HL-60/S4 treated with phorbol 12-myristate 13-acetate at 8.2 ng/mL for 4 days and 3 days (cell line): ENCODE data around the gene EMC6.
"Not testable (repeated sequence)": the region's sequence is repeated elsewhere in the genome, so short reads cannot be mapped to it uniquely, and the experiment has no call there.

Source experiments
- in situ Hi-C: fragments of 300-500 bp; cut with MboI; formaldehyde crosslinking; loops from 2 replicates; pipeline ENCODE4 v1.15.0; 2022; ENCODE audit warnings: low sequenced_read_pairs

The EMC6 gene

DNA sequence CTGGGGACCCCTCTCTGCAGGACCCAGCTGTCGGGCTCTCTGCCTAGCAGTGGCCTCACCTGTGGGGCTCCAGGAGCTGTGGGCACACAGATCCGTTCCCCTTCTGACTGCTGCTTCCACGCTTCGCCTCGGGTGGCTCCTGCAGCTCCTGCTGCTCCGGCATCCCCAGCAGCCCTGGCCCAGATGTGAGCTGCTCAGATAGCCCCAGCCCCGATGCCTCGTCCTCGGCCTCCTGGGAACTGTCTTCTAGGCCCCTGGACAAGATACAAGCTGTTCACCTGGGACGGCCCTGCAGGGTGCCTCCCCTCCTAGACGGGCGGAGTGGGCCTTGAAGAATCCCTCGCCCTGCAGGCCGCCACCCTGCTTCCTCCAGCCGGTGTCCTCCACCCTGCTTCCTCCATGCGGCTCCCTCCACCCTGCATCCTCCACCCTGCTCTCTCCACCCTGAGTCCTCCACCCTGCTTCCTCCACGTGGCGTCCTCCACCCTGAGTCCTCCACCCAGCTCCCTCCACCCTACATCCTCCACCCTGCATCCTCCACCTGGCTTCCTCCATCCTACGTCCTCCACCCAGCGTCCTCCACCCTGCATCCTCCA, 11.0 kb downstream of the EMC6 start:
- in situ Hi-C loops = no loop called here

DNA sequence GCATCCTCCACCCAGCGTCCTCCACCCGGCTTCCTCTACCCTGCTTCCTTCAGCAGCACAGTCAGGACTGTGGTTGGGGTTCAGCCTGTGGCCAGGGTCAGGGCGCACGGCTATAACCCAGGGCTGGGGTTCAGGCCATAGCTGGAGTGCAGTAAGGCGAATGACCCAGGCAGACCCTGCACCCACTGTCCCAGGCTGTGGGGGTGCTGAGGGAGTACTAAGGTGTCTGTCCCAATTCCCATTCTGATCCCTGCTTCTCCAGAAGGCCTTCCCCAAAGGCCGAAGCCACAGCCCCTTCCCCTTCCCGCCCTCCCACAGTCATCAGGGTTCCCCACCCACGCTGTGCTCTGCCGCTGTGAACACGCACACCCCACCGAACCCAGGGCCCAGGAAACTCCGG, 12.4 kb downstream of the EMC6 start:
- in situ Hi-C loops = no loop called here

DNA sequence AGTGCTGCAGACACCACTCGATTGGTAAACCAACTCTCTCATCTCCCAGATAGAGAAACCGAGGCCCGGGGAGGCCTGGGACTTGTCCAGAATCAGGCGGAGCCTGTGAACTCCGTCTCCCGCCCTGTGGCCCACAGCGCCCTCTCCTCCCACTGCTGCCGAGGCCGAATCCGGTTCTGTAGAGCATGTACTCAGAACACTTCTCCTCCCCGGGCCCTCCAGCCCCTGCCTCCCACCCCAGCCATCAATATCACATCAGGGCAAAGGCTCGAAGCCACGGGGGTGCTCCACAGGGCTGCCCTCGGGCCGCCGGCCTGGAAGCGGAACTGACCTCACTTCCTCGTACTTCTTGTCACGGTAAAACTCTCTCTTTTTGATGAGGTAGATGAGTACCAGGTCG, 13.0 kb downstream of the EMC6 start:
- in situ Hi-C loops = no loop called here

DNA sequence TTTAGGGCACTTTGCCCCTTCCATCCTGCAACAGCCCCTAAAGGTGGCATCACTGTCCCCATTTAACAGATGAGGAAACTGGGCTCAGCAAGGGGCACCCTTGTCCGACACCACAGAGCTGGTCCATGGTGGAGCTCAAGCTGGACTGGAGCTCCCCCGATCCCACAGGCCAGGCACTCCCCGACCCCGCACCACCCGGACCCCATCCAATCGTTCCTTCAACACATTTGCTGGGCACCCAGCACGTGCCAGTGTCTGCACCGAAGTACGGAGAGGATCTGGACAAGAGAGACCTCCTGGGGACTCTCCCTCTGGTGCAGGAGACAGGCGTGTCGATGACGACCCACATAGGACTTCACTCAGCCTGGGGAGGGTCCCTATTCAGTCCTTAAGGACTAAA, 13.4 kb downstream of the EMC6 start:
- in situ Hi-C loops = no loop called here

DNA sequence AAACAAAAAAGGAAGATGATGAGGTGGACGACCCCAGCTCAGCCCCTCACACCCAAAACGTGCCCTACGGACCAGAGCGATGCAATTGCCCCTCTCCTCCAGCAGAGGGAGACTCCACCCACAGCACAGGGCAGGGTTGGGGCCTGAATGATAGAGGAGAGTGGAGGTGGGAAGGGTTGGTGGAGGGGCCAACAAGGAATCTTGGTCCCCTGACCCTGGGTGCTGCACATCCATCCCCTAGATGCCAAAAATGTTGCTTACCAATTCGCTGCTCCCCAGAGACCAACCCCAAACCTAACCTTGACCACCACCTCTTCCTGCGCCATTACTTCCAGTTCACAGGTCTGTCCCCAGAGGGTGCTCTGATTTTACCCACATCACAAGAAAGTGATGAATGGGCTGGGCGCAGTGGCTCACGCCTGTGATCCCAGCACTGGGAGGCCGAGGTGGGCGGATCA, 14.5 kb downstream of the EMC6 start:
- in situ Hi-C loops = no loop called here

DNA sequence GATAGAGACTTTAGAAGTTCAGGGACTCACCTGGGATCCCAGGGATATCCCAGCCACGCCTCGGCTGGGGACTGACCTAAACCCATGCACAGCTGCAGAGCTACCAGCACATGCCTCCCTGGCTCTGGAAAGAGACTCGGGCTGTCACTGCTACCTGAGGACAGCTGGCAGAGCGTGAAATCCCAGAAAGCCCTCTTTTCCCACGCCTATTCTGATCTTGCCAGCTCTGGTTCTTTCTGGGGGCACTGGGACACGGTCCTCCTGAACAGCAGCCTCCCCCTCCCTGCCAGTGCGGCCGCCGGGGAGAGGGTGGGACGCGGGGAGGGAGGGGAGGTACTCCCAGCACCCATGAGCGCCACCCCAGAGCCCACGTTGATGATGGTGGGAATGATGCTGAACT, 16.6 kb downstream of the EMC6 start:
- in situ Hi-C loops = no loop called here

DNA sequence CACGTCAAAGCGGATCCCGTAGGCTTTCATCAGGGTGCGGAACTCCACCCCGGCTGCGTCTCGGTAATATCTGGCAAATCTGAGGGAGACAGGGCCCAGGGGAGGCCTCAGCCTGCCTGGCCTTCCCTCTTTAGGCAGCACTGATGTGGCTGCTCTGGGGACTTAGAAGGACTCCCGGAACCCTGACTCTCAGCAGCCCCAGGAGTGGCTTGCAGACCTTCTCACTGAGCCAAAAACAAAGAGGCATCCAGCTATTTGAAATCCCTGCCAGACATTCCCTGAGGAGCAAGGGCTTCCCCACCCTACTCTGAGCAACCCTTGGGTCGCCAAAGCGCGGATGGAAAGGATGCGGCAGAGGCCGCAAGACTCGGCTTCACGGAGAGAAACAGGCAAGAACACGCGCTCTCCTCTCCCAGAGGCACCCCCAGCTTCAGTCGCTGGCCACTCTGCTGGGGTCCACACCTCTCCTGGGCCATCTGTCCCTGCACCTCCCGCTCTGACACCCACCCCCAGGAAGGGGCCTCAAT, 19.5 kb downstream of the EMC6 start:
- in situ Hi-C loops = no loop called here

DNA sequence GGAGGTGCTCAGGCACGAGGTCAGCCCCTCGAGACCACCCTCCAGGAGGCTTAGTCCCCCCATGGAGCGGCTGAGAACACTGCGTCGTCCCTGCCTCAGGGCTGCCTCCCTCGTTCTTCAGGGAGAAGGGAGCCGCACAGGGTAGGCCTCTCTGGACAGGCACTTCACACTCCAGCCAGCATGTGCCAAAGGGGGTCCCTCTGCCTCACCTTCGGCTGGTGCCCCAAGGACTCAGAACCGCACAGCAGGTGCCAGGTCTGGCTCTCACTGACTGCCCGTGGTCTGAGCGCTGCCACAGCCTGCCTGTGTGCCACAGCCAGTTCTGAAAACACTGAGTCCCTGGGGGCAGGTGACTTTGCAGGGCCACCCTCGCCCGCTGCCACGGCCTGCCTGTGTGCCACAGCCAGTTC, 20.2 kb downstream of the EMC6 start:
- in situ Hi-C loops = no loop called here

DNA sequence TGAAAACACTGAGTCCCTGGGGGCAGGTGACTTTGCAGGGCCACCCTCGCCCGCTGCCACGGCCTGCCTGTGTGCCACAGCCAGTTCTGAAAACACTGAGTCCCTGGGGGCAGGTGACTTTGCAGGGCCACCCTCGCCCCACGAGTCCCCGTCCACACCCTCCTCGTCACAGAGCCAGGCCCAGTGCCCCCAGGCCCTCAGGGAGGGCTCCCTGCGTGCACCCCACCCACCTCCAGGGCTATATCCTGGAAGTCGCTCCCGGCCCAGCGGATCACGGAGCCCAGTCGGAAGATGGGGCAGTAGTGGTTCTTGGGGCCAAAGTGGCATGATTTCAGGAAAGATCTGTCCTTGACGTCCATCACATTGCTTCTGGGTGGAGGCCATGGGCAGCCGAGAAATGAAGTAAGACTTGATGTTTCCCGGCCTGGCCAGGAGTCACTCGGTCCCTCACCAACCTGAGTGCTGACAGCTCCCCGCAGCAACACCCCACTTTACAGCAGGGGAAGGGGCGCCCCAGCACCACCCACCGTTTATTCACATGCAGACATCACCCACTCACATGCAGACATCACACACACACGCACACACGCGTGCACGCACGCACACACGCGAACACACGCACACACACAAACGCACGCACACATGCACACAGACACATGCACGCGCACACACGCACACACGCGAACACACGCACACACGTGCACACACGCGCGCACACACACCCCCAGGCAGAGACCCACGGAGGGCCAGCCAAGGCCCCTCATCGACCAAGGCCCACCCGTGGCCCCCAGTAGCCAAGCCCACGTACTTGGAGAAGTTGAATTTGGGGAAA, 20.9 kb downstream of the EMC6 start:
- in situ Hi-C loops = no loop called here

DNA sequence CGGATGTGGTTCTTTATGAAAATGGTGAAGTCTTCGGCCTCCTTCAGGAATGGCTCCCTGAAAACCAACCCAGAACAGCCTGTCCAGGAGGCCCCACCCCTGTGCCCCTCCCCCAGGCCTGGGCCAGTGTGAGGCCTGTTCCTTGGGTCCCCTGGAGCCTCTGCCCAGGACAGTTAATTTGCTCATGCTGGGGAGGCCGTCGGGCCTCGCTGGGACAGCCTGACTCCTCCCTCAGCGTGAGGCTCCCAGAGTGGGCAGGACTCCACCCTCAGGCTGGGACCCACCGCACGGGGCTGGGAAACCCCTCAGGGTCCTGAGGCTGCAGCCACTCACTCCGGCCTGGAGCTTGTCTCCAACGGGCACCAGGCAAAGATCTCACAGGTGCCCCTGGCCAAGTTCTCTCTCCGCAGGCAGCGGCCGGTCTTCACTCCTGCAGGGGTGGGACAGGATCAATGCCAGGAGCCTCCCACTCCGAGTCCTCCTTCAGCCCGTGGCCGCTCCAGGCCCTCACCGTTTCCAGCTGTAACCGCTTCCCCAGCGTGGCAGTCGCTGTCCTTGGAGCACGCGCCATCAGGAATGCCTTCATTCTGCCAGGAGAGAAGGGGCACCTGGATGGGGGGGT, 21.6 kb downstream of the EMC6 start:
- in situ Hi-C loops = no loop called here

DNA sequence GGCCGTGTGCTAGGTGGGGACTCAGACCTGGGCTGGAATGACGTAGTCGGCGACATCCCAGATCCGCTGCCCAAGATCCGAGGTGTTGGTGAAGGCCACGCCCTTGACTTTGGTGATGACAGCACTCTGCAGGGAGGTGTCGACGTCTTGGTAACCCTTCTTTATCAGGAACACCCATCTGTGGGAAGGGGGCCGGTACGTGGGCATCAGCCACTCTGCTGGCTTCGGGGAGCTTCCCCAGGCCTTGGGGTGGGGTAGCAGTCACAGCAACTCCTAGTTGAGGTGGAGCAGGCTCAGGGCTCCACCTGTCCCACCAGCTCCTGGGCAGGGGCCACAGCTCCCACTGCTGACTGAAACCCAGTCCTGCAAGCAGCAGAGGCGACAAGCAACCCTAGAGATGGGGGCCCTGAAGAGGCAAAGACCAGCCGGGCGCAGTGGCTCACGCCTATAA, 23.0 kb downstream of the EMC6 start:
- in situ Hi-C loops = no loop called here

DNA sequence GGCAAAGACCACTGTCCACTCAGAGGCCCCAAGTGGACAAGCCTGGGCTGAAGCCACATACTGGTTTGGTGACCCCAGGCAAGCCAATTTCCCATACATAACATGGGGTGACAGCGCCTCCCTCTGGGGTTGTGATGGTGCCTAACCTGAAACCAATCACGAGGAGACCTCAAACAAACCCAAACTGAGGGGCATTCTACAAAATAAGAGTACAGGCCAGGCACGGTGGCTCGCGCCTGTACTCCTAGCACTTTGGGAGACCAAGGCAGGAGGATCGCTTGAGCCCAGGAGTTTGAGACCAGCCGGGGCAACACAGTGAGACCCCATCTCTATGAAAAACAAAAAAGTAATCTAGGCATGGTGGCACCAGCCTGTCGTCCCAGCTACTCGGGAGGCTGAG, 23.7 kb downstream of the EMC6 start:
- in situ Hi-C loops = no loop called here

DNA sequence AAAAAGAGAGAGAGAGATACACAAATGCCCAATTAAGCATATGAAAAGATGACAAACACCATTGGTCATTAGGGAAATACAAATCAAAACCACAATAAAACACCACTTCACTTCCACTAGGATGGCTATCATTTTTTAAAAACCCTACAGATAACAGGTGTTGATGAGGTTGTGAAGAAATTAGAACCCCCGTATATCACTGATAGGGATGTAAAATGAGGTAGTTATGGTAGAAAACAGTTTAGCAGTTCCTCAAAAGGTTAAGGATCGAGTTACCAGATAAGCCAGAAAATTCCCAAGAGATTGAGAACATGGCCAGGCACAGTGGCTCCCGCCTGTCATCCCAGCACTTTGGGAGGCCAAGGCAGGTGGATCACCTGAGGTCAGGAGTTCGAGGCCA, 24.5 kb downstream of the EMC6 start:
- in situ Hi-C loops = no loop called here

DNA sequence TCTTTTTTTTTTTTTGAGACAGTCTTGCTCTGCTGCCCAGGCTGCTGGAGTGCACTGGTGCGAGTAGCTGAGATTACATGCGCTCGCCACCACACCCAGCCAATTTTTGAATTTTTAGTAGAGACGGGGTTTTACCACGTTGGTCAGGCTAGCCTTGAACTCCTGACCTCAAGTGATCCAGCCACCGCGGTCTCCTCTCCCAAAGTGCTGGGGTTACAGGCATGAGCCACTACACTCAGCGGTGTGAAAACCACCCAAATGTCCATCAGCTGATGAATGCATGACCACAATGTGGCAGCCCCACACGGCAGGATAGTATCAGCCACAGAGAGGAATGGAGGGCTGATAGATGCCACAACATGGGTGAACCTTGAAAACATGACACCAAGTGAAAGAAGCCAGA, 25.2 kb downstream of the EMC6 start:
- in situ Hi-C loops = no loop called here

DNA sequence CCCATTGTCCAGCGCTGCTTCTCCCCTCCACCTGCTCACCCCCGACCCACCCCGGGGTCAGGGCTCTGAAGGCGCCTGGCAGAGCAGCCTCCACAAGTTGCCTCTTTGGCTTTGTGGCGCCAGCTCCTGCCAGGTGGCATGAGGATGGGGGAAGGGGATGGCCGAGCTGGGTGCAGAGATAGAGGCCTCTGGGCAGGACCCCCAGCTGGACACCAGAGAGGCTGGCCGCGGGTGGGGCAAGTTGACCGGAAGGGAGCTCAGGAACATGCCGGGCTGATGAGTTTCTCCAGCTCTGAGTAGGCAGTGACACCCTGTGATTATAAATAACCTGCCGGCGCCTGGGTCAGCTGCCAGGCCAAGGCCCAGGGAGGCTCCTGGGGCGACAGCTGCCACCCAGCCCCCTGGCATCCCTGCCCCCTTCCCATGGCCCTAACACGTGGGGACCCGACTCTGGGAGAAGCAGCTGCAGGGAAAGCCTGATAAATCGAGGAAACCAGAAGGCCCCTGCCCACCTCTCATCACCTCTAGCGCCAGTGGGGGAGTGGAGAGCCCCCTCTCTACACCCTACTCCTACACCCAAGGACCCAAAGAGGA, 26.6 kb downstream of the EMC6 start:
- in situ Hi-C loops = no loop called here

DNA sequence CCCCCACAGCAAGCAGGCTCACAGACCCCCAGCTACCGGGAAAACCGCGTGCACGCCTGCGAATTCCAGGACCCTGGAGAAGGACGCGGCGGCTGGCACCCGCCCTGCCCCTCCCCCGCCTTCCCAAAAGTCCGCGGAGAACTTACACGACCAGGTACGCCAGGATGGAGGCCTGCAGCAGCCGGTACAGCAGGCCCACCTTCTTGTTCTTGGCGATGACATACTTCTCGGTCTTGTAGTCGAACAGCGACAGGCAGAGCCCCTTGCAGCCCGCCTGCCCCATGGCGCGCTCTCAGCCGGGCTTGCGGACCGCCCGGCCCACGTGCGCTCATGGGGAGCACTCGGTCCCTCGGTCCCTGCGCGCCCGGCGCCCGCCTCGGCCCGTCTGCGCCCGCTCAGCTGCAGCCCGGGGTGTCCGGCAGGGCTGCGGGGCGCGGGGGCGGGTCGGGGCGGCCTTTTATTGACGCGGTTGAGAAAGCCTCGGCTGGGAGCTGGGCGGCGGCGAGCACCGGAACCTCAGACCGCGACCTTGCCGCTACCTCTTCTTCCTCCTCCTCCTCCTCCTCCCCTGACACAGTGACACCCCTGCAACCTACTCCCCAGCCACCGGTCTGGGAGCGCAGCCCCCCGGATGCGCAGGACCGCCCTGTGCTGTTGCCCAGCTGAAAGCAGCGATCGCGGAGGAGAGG, 27.3 kb downstream of the EMC6 start, which contains the start of gene P2RX5:
Gene P2RX5, minus strand, starts transcription at position 433 of the 689 bp plus-strand sequence. Its CDS starts 150 bp downstream, at position 283.
- in situ Hi-C loops = no loop called here

DNA sequence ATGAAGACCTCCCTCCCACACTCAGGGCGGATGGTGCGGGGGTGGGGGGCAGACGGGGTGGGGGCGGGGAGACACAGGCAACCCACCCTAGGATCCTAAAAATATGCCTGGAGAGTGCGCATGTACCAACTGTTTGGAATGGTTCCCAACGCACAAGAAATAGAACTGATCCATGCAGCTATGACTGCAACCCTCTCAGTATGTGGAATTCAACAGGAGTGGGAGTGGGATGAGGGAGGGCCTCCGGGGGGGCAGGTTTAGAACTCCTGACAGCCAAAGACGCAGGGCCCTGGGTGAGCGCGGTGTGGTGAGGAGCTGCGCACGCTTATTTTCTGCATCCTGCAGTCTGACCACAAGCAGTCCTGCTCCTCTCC, 28.5 kb downstream of the EMC6 start:
- in situ Hi-C loops = no loop called here

DNA sequence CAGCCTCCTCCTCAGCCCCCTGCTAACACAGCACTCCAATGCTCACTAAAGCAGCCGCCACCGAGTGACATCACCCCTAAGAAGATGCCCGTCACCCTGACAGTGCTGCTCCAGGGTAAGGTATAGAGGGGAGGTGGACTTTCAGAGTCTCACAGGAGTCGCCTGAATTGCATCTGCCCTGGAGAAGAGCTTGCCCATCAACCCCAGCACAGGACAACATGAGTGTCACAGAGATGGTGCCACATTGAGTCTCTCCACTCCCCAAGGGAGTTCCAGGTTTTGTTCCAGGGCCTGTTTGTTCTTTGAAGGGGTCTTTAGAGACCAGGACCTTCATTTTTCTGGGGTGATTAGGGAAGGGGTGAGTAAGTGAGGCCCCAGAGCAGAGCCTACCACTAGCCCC, 29.5 kb downstream of the EMC6 start:
- in situ Hi-C loops = no loop called here

DNA sequence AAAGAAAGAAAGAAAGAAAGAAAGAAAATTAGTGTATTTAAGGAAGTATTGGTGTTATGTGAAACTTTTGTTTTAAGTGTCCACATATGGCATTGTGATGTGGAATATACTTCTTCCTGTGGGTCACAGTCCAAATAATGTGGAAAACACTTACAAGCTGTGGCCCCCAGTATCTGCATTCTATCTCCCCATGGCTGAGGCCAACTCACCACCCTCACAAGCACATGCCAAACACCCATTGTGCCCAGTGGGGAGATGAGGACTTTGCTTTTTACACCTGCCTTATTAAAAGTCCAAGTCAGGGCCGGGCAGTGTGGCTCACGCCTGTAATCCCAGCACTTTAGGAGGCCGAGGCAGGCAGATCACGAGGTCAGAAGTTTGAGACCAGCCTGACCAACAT, 31.3 kb downstream of the EMC6 start:
- in situ Hi-C loops = no loop called here

DNA sequence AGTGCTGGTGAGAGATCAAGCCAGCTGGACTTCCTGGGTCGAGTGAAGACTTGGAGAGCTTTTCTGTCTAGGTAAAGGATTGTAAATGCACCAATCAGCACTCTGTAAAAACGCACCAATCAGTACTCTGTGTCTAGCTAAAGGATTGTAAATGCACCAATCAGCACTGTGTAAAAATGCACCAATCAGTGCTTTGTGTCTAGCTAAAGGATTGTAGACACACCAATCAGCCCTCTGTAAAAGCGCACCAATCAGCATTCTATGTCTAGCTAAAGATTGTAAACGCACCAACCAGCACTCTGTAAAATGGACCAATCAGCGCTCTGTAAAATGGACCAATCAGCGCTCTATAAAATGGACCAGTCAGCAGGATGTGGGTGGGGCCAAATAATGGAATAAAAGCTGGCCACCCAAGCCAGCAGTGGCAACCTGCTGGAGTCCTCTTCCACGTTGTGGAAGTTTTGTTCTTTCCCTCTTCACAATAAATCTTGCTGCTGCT, 33.5 kb downstream of the EMC6 start:
- in situ Hi-C loops = not testable (repeated sequence)
